Stomach smooth muscle (tissue), 2 donors: ENCODE data around the gene FAM200C.

Experiments
- H3K27ac ChIP-seq: one replicate; pipeline ENCODE4 v1.7.0; 2013; ENCODE audit warnings: mild to moderate bottlenecking, low read length, inconsistent platforms
- H3K27me3 ChIP-seq, 2 donors: one replicate each; pipeline ENCODE4 v1.7.0; 2013; ENCODE audit warnings: low read length in 2 of 2; ENCODE audit not compliant: insufficient read depth in 2 of 2, control insufficient read depth in 1 of 2
- H3K36me3 ChIP-seq, 2 donors: one replicate each; pipeline ENCODE4 v1.7.0; 2013; ENCODE audit warnings: low read length in 2 of 2; ENCODE audit not compliant: control insufficient read depth in 2 of 2, insufficient read depth in 2 of 2
- H3K4me1 ChIP-seq: one replicate; pipeline ENCODE4 v1.7.0; 2013; ENCODE audit warnings: low read length; ENCODE audit not compliant: control insufficient read depth, insufficient read depth
- H3K4me3 ChIP-seq, 2 donors: one replicate each; pipeline ENCODE4 v1.7.0; 2013; ENCODE audit warnings: low read length in 2 of 2
- H3K9ac ChIP-seq, 2 donors: one replicate each; pipeline ENCODE4 v1.7.0; 2013; ENCODE audit warnings: low read length in 2 of 2, mild to moderate bottlenecking in 1 of 2
- H3K9me3 ChIP-seq, 2 donors: one replicate each; pipeline ENCODE4 v1.7.0; 2013; ENCODE audit warnings: low read length in 2 of 2; ENCODE audit not compliant: control insufficient read depth in 2 of 2
- donor health status: healthy.
- donor health status: Pancreatic carcinoma.

FAM200C gene

DNA sequence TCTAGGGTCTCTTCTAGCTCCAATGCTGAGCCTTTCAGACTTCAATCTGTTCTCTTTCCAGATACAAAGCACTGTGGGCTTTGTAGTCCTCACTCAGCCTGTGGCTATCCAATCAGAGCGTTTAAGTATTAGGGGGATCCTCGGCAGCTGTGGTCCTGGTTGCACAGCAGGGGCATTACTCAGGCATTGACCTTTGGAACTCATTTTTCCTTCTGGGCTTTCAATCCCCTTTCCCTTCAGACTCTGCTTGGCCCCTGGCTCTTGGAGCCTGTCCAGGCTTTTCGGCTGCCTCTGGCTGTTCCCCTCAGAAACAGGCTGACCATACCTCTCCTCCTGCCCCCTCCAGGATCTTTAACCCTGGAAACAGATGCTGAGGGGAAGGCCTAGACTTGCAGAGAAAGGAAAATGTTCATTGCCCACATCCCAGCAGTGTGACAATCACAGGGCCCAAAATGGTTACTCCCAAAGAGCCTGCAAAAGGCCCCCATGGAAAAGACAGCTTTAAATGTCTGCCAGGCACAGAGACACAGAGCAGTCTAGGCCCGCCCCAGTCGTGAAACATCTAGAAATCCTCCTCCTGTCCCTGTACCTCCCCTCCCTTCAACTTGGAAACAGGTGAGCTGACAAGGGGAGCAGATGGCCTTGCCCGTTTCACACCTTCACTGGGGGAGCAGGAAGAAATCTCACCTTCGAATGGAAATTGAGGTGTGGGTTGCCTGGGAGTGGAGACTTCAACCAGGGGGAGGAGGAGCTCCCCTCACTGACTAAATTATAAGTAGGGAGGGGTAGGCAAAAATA lies 43.1 kb downstream of the FAM200C start:
- no peaks in the 10 kb centered on the region for H3K36me3 ChIP-seq
- H3K4me3 ChIP-seq = peak overlapping the region; percentile 26 to 68
- H3K27me3 ChIP-seq = no peaks in the 10 kb centered on the region
- H3K27ac ChIP-seq = peak overlapping the region; percentile 80
- peak overlapping the region in 1 of 2 donors; percentile 29 for H3K9ac ChIP-seq
- H3K9me3 ChIP-seq = no peaks in the 10 kb centered on the region
- peaks cover 32% of the 10 kb centered on the region for H3K4me1 ChIP-seq

DNA sequence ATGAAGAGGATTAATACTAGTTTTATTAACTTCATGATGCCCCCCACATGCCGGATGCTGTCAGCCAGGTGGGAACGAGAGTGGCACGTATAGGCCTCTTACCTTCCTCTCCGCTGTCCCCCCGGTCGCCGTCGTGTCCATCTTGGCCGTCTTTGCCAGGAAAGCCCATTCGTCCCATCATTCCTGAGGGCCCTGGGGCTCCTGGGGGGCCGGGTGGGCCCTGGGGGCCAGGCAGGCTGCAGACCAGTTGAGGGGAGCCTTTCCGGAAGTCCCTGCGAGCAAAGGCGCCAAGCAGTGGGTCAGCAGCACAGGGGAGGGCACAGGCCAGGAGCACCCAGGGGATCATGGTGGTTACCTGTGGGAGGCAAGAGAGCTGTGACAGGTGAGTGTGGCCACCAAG lies 45.2 kb downstream of the FAM200C start:
- H3K27ac ChIP-seq = no peak overlapping the region
- H3K4me1 ChIP-seq = peaks cover 29% of the 10 kb centered on the region
- no peaks in the 10 kb centered on the region for H3K36me3 ChIP-seq
- no peaks in the 10 kb centered on the region for H3K27me3 ChIP-seq
- no peak overlapping the region for H3K4me3 ChIP-seq
- no peaks in the 10 kb centered on the region for H3K9me3 ChIP-seq
- no peak overlapping the region for H3K9ac ChIP-seq

GRCh38 chr5:160353379-160353778 lies 46.5 kb downstream of the FAM200C start:
- Histone ChIP-seq H3K4me1 (peaks cover 24% of the 10 kb centered on the region), H3K27ac (no peak overlapping the region), H3K27me3 (no peaks in the 10 kb centered on the region), H3K9ac (no peak overlapping the region), H3K9me3 (no peaks in the 10 kb centered on the region), H3K4me3 (no peak overlapping the region), H3K36me3 (peaks cover 0 to 4% of the 10 kb centered on the region in 2 donors)

GRCh38 chr5:160352308-160352707 lies 47.5 kb downstream of the FAM200C start:
- Histone ChIP-seq H3K36me3 (peaks cover 0 to 4% of the 10 kb centered on the region in 2 donors), H3K9ac (no peak overlapping the region), H3K4me3 (no peak overlapping the region), H3K27me3 (no peaks in the 10 kb centered on the region), H3K9me3 (no peaks in the 10 kb centered on the region), H3K27ac (no peak overlapping the region), H3K4me1 (peaks cover 14% of the 10 kb centered on the region)

DNA sequence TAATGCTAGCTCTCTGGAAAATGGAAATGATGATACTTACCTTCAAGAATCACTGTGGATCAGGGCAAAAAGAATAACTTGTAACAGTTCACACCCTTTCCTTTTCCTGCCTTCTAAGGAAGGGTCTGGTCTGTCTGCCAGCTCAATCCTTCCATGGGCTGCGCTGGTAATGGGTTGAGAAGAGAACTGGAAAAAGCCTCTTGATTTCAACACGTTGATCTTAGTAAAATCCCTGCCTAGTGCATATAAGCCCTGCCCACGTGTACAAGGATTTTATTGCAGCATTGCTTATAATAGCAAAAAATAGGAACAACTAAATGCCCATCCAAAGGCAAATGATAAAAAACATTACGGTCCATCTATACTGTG lies 49.9 kb downstream of the FAM200C start:
- H3K27ac ChIP-seq = no peak overlapping the region
- no peaks in the 10 kb centered on the region for H3K9me3 ChIP-seq
- H3K4me1 ChIP-seq = peaks cover 8% of the 10 kb centered on the region
- H3K27me3 ChIP-seq = no peaks in the 10 kb centered on the region
- no peak overlapping the region for H3K9ac ChIP-seq
- peaks cover 0 to 4% of the 10 kb centered on the region in 2 donors for H3K36me3 ChIP-seq
- no peak overlapping the region for H3K4me3 ChIP-seq

DNA sequence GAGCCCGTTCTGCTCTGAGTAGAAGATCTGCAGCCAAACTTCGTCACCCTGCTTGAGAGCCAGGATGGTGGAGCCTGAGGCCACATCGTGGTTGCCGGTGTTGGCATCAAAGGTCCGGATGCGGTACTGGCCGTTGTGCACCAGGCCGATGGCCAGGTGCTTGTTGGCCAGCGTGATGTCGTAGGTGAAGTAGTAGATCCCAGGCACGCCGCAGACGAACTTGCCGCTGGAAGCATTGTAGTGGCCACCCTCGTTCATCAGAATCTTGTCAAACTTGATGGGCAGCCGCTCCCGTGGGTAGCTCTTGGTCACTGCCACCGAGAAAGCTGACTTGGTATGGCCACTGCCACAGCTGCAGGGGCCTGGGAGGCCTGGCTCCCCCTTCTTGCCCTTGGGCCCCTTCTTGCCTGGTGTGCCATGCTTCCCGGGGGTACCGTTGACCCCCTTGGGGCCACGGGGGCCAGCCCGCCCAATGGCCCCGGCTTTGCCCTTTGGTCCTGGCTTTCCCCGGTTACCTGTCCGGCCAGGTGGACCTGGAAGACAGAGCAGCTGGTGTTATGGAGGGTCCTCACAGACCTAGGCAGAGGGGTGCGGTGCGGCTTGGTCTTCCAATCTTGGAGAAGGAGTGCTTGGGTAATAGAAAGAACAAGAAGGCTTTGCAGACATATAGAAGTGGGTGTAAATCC lies 50.5 kb downstream of the FAM200C start:
- no peaks in the 10 kb centered on the region for H3K9me3 ChIP-seq
- H3K27ac ChIP-seq = no peak overlapping the region
- peaks cover 0 to 4% of the 10 kb centered on the region in 2 donors for H3K36me3 ChIP-seq
- no peaks in the 10 kb centered on the region for H3K27me3 ChIP-seq
- H3K4me3 ChIP-seq = no peak overlapping the region
- no peak overlapping the region for H3K9ac ChIP-seq
- H3K4me1 ChIP-seq = peaks cover 9% of the 10 kb centered on the region

GRCh38 chr5:160348080-160348479 lies 51.8 kb downstream of the FAM200C start:
- H3K27ac ChIP-seq = no peak overlapping the region
- peaks cover 4% of the 10 kb centered on the region for H3K4me1 ChIP-seq
- H3K36me3 ChIP-seq = peaks cover 0 to 4% of the 10 kb centered on the region in 2 donors
- H3K9ac ChIP-seq = no peak overlapping the region
- H3K27me3 ChIP-seq = peaks cover 2 to 6% of the 10 kb centered on the region in 2 donors
- no peaks in the 10 kb centered on the region for H3K9me3 ChIP-seq
- no peak overlapping the region for H3K4me3 ChIP-seq

DNA sequence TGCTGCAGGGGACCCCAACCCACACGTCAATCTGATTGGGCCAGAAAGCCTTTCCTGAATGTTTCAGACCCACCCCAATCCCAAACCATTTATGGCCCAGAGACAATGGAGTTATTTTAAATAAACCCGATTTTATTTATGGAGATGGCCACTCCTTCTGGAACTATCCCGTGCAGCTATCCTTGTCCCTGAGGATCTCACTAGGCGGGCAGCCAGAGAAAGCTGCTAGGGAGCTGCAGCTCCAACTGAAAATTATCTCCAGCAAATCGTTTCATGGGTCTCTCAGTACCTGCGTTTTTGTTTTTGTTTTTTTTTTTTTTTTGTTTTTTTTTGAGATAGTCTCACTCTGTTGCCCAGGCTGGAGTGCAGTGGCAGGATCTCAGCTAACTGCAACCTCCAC lies 52.4 kb downstream of the FAM200C start:
- Histone ChIP-seq H3K27ac (no peak overlapping the region), H3K4me1 (peaks cover 6% of the 10 kb centered on the region), H3K9ac (no peak overlapping the region), H3K4me3 (no peak overlapping the region), H3K36me3 (peaks cover 0 to 4% of the 10 kb centered on the region in 2 donors), H3K9me3 (no peaks in the 10 kb centered on the region), H3K27me3 (peaks cover 2 to 6% of the 10 kb centered on the region in 2 donors)
